Measurements from ENCODE around the gene SPATS2L. TPM values are rescaled to one million over a fixed set of nuclear protein-coding genes. Genes with fewer than 3 reads are reported as not detected.

The SPATS2L gene
- total and polyA plus RNA-seq, 8 donors: 81.2 to 96.7 (median 91.2) TPM

- no peak overlapping the region for H3K4me3 ChIP-seq
- no peak overlapping the region for H3K27ac ChIP-seq
- no peaks in the 10 kb centered on the region for H3K27me3 ChIP-seq
- intact Hi-C loops (cut with DNase I): no loop called here
- DNase-seq (peak in 1 of 4 donors; percentile 37), ATAC-seq (peak; percentile 64)
- H3K9me3 ChIP-seq: no peaks in the 10 kb centered on the region
- H3K36me3 ChIP-seq: no peaks in the 10 kb centered on the region
- no peaks in the 10 kb centered on the region for H3K4me1 ChIP-seq
- no peak for TF ChIP-seq CTCF (IDR thresholded peaks at IDR 0.05)
Measured at GRCh38 chr2:200258881-200259576, 47.5 kb upstream of the SPATS2L start.

GRCh38 chr2:200259577-200259957 is 46.9 kb upstream of the SPATS2L start:
- no peaks in the 10 kb centered on the region for H3K9me3 ChIP-seq
- H3K4me3 ChIP-seq: no peak overlapping the region
- ATAC-seq: peak; percentile 79
- no peak overlapping the region for H3K27ac ChIP-seq
- no peaks in the 10 kb centered on the region for H3K36me3 ChIP-seq
- no peak for DNase-seq
- no peak for TF ChIP-seq CTCF (IDR thresholded peaks at IDR 0.05)
- no peaks in the 10 kb centered on the region for H3K4me1 ChIP-seq
- no peaks in the 10 kb centered on the region for H3K27me3 ChIP-seq
- intact Hi-C loops (cut with DNase I): no loop called here

- Histone ChIP-seq H3K27ac (no peak overlapping the region), H3K4me1 (no peaks in the 10 kb centered on the region), H3K9me3 (no peaks in the 10 kb centered on the region), H3K27me3 (no peaks in the 10 kb centered on the region), H3K4me3 (no peak overlapping the region), H3K36me3 (no peaks in the 10 kb centered on the region)
- intact Hi-C loops (cut with DNase I): no loop called here
- TF ChIP-seq CTCF (IDR thresholded peaks at IDR 0.05): no peak
- ATAC-seq: no peak
- no peak for DNase-seq
Measured at GRCh38 chr2:200262047-200262446, 44.4 kb upstream of the SPATS2L start.

GRCh38 chr2:200263279-200263678 is 43.2 kb upstream of the SPATS2L start:
- no peaks in the 10 kb centered on the region for H3K27me3 ChIP-seq
- H3K9me3 ChIP-seq: no peaks in the 10 kb centered on the region
- no peak overlapping the region for H3K4me3 ChIP-seq
- no peaks in the 10 kb centered on the region for H3K36me3 ChIP-seq
- DNase-seq (no peak), ATAC-seq (no peak)
- H3K27ac ChIP-seq: no peak overlapping the region
- TF ChIP-seq CTCF (IDR thresholded peaks at IDR 0.05): no peak
- intact Hi-C loops (cut with DNase I): no loop called here
- H3K4me1 ChIP-seq: no peaks in the 10 kb centered on the region

- no peak for TF ChIP-seq CTCF (IDR thresholded peaks at IDR 0.05)
- Histone ChIP-seq H3K27ac (no peak overlapping the region), H3K4me1 (no peaks in the 10 kb centered on the region), H3K36me3 (no peaks in the 10 kb centered on the region), H3K4me3 (no peak overlapping the region), H3K27me3 (no peaks in the 10 kb centered on the region), H3K9me3 (no peaks in the 10 kb centered on the region)
- DNase-seq: no peak
- intact Hi-C loops (cut with DNase I): no loop called here
- ATAC-seq: no peak
Measured at GRCh38 chr2:200264631-200265030, 41.9 kb upstream of the SPATS2L start.
